Thymus (tissue), 11 donors: ENCODE measurements around the gene B4GALT1. TPM values are rescaled to one million over a fixed set of nuclear protein-coding genes. Genes with fewer than 3 reads are reported as not detected.

Source experiments
- DNase-seq, 9 donors: peaks; one replicate each; pipeline ENCODE4 v3.0.0-alpha.2; 2013; ENCODE audit warnings: low spot score in 9 of 9, low read depth in 6 of 9, missing footprints in 1 of 9
- H3K27ac ChIP-seq, 2 donors: one replicate each; pipeline ENCODE4 v1.5.1; 2013; ENCODE audit warnings: control low read depth in 1 of 2, low read depth in 1 of 2, low read length in 1 of 2, mild to moderate bottlenecking in 1 of 2, moderate library complexity in 1 of 2
- H3K27me3 ChIP-seq, 2 donors: one replicate each; pipeline ENCODE4 v1.5.1; 2013; ENCODE audit warnings: low read length in 1 of 2; ENCODE audit not compliant: control insufficient read depth in 2 of 2, insufficient read depth in 1 of 2
- H3K36me3 ChIP-seq, 2 donors: one replicate each; pipeline ENCODE4 v1.5.1; 2013; ENCODE audit warnings: low read length in 1 of 2, mild to moderate bottlenecking in 1 of 2, moderate library complexity in 1 of 2; ENCODE audit not compliant: control insufficient read depth in 2 of 2, insufficient read depth in 2 of 2
- H3K4me1 ChIP-seq, 2 donors: one replicate each; pipeline ENCODE4 v1.5.1; 2013; ENCODE audit warnings: low read length in 2 of 2; ENCODE audit not compliant: control insufficient read depth in 2 of 2, insufficient read depth in 2 of 2
- H3K4me3 ChIP-seq, 2 donors: one replicate each; pipeline ENCODE4 v1.5.1; 2013; ENCODE audit warnings: low read length in 2 of 2, control low read depth in 1 of 2, mild to moderate bottlenecking in 1 of 2
- H3K9me3 ChIP-seq, 2 donors: one replicate each; pipeline ENCODE4 v1.5.1; 2013; ENCODE audit warnings: low read length in 1 of 2, mild to moderate bottlenecking in 1 of 2; ENCODE audit not compliant: control insufficient read depth in 2 of 2, insufficient read depth in 1 of 2
- WGBS: extraction: QIAGEN DNeasy Blood & Tissue Kit; methylation state at CpG from one replicate; pipeline ENCODE4 v1.1.7; 2013; 5-methylcytosine and 5-hydroxymethylcytosine counted together
- polyA plus RNA-seq: library from polyadenylated mRNA; stranded (reverse); fragments of 200-250 nt; gene quantifications from one replicate; pipeline ENCODE4 v1.2.3, GENCODE V29; 2013
- total RNA-seq: library from RNA; stranded (reverse); fragments of 120-200 nt; gene quantifications from one replicate; pipeline ENCODE4 v1.2.4, GENCODE V29; 2013
- donor health status: healthy.

The B4GALT1 gene
- total and polyA plus RNA-seq, 2 donors: 6.9 to 37.1 TPM

- peaks cover 5 to 7% of the 10 kb centered on the region in 2 donors for H3K4me1 ChIP-seq
- DNase-seq: no peak
- no peaks in the 10 kb centered on the region for H3K27me3 ChIP-seq
- no peaks in the 10 kb centered on the region for H3K9me3 ChIP-seq
- H3K27ac ChIP-seq: no peak overlapping the region
- 87% methylated on average over 6 of the region's 6 CpGs for WGBS
- H3K36me3 ChIP-seq: no peaks in the 10 kb centered on the region
- H3K4me3 ChIP-seq: no peak overlapping the region
These were observed 30.4 kb upstream of the B4GALT1 start for GRCh38 chr9:33197279-33198152.

DNA sequence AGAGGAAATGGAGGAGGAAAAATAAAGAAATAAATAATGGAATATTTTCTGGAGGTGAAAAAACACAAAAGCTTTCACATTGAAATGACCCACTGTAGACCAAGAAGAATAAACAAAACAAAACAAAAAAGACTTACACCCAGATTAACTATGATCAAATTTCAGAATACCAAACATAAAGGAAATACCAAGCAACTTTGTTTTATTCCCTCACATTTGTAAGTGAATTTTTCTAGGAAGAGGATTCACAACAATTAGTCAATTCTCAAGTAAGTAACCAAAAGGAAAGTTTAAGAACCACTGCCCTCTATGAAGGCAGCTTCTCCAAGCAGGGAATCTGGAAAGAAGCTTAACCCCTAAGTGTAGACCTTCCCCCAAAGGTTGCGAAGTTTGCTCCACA lies 29.6 kb upstream of the B4GALT1 start:
- H3K9me3 ChIP-seq: no peaks in the 10 kb centered on the region
- H3K27me3 ChIP-seq: no peaks in the 10 kb centered on the region
- H3K36me3 ChIP-seq: no peaks in the 10 kb centered on the region
- no peak for DNase-seq
- no peak overlapping the region for H3K4me3 ChIP-seq
- 100% methylated on average over 1 of the region's 1 CpG for WGBS
- no peak overlapping the region for H3K27ac ChIP-seq
- H3K4me1 ChIP-seq: no peaks in the 10 kb centered on the region

DNA sequence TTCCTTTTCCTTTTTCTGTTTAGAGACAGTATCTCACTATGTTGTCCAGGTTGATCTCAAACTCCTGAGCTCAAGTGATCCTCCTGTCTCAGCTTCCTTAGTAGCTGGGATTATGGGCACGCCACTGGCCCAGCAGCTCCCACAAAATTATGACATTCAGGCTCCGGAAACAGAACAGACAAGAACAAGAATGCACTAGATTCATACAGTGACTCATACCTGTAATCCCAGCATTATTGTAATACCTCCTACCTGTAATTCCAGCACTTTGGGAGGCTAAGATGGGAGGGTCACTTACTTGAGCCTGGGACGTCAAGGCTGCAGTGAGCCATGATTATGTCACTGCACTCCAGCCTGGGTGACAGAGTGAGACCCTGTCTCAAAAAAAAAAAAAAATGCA lies 26.7 kb upstream of the B4GALT1 start:
- Histone ChIP-seq H3K9me3 (no peaks in the 10 kb centered on the region), H3K36me3 (no peaks in the 10 kb centered on the region), H3K27ac (no peak overlapping the region), H3K27me3 (no peaks in the 10 kb centered on the region), H3K4me3 (no peak overlapping the region), H3K4me1 (no peaks in the 10 kb centered on the region)
- 86% methylated on average over 3 of the region's 3 CpGs for WGBS
- DNase-seq: no peak

- Histone ChIP-seq H3K4me3 (no peak overlapping the region), H3K27ac (no peak overlapping the region), H3K4me1 (peaks cover 0 to 8% of the 10 kb centered on the region in 2 donors), H3K27me3 (no peaks in the 10 kb centered on the region), H3K9me3 (no peaks in the 10 kb centered on the region), H3K36me3 (no peaks in the 10 kb centered on the region)
- 96% methylated on average over 3 of the region's 3 CpGs for WGBS
- DNase-seq: no peak
These were observed 25.5 kb upstream of the B4GALT1 start for GRCh38 chr9:33192493-33193255.

- no peaks in the 10 kb centered on the region for H3K9me3 ChIP-seq
- 98% methylated on average over 4 of the region's 4 CpGs for whole genome bisulfite sequencing
- DNase-seq: no peak
- H3K4me1 ChIP-seq: peaks cover 0 to 26% of the 10 kb centered on the region in 2 donors
- no peaks in the 10 kb centered on the region for H3K27me3 ChIP-seq
- no peak overlapping the region for H3K27ac ChIP-seq
- H3K4me3 ChIP-seq: no peak overlapping the region
- H3K36me3 ChIP-seq: no peaks in the 10 kb centered on the region
These were observed 23.0 kb upstream of the B4GALT1 start for GRCh38 chr9:33190021-33190705.

- Histone ChIP-seq H3K36me3 (no peaks in the 10 kb centered on the region), H3K27me3 (no peaks in the 10 kb centered on the region), H3K9me3 (no peaks in the 10 kb centered on the region), H3K4me1 (peaks cover 0 to 29% of the 10 kb centered on the region in 2 donors), H3K27ac (no peak overlapping the region), H3K4me3 (no peak overlapping the region)
- WGBS: 96% methylated on average over 6 of the region's 6 CpGs
- no peak for DNase-seq
These were observed 22.2 kb upstream of the B4GALT1 start for GRCh38 chr9:33189331-33189791.

DNA sequence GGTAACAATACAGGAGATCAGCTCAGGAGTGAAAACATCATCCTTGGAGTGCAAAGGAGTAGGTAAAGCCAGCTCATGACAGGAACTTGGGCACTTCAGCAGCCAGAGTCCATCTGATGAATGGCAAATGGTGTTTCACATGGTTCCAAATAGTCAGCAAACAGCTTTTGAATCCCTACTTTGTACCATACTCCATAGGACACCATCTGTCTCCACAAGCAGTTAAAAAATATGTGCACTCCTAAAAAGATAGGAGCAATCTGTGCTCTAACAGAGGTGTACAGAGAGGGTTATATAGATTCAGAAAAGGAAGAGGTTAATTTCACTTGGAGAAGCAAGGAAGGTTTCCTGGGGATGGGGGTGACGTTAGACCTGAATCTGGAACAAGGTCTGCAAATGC lies 21.6 kb upstream of the B4GALT1 start:
- no peaks in the 10 kb centered on the region for H3K9me3 ChIP-seq
- H3K36me3 ChIP-seq: no peaks in the 10 kb centered on the region
- H3K4me1 ChIP-seq: peaks cover 0 to 29% of the 10 kb centered on the region in 2 donors
- no peak overlapping the region for H3K4me3 ChIP-seq
- no peak for DNase-seq
- 91% methylated on average over 1 of the region's 1 CpG for WGBS
- H3K27ac ChIP-seq: no peak overlapping the region
- no peaks in the 10 kb centered on the region for H3K27me3 ChIP-seq

DNA sequence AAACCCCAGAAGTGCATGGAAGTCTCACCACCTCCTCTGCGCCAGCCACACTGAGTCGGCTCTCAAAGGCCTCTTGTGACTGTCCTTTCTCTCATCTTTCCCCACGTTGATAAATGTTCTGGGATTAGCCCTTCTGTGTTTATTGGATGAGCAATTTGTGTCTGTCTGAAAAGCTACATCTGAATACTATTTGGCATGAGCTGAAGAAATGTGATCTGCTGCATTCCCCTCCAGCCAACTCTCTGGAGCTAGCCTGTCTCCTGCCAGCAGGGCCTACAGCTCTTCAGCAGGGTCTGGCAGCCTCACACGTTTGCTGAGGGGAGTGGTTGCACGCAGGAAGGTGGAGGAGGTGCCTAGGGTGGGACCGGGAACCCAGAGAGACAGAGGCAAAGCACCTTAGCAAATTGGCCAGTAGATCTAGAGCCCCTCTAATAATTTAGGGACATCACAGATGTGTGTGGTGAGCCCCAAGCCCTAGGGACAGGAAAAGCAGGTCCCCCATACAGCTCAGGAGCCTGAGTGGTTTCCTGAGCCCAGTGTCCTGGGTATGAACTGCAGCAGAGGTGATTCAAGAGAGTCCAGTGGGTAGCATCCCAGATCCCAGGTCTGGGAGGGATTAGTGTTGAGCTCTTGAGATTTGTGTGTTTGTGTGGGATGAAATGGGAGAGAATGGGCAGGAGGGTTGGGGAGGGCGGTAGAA lies 20.5 kb upstream of the B4GALT1 start:
- H3K27ac ChIP-seq: peak overlapping the region in 1 of 2 donors; percentile 53
- 86% methylated on average over 7 of the region's 7 CpGs for WGBS
- no peak for DNase-seq

More for the DNA sequence above, 20.5 kb upstream of the B4GALT1 start:
- Histone ChIP-seq H3K4me1 (peaks cover 0 to 29% of the 10 kb centered on the region in 2 donors), H3K4me3 (no peak overlapping the region), H3K36me3 (no peaks in the 10 kb centered on the region), H3K9me3 (no peaks in the 10 kb centered on the region), H3K27me3 (no peaks in the 10 kb centered on the region)
